NCI-H187 (cell line): ENCODE measurements around the gene INVS.
"Not testable (repeated sequence)": the region's sequence is repeated elsewhere in the genome, so short reads cannot be mapped to it uniquely, and the experiment has no call there.

ENCODE experiments used
- DNase-seq, 2 experiments: peaks; one replicate each; lab custom pipeline; 2025; lab: John Stamatoyannopoulos, UW

INVS gene

DNA sequence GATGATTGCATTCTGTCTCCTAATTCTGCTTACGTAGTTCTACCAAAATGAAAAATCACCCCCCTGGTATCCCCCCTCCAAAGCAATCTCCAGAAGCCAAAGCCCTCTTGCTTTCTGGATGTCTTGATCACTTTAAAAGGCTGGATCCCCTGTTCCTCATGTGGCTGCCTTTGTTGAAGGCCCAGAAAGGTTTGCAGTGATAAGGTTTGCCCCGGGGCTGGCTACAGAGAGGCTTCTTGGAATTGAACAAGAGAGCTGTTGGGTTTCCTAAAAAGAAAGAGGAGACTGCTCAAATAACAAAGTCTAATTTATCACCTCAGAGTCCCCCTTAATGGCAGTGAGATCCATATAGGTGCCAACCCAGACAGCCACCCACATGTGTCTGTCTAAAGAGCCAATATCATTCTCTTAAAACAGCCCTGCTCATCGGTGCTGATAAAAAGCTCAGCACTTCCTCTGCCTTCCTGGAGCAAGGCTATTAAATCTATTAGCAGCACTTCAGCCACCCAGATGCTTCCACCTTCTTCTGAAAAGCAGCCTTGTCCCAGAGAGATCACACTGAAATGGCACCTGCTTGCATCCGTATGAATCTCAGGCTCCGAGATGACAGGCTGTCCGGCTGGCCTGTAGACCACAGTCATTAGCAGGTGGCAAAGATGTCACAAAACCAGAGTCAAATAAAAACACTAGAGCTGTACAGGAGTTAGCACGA is 182.8 kb downstream of the INVS start:
- DNase-seq = no peak

DNA sequence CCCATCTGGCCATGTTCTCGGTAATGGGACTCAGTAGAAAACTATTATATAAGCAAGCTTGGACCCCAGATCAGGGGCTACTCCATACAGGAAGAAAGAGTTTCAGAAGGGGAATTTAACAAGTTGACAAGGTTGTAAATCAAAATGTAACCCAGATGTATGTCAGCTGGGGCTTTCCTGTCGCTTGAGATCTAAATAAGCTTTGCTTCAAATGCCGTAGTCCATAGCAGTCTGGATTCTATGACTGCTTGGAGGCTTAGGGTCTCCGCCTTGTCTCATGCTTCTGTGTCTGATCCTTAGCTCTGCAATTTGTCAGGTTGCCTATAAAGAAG is 183.3 kb downstream of the INVS start:
- no peak for DNase-seq

DNA sequence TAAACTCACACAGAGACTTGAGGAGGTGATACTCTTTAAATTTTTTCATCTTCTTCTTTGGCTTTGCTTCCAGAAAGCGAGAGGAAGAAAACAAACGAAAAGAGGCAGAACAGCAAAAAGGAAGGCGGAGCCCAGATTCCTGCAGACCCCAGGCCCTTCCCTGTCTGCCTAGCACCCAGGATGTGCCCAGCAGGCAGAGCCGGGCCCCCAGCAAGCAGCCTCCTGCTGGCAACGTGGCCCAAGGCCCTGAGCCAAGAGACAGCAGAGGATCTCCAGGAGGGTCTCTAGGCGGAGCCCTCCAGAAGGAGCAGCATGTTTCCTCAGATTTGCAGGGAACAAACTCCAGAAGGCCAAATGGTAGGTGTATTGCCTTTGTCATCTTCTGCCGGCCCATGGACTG is 185.2 kb downstream of the INVS start:
- DNase-seq = no peak

DNA sequence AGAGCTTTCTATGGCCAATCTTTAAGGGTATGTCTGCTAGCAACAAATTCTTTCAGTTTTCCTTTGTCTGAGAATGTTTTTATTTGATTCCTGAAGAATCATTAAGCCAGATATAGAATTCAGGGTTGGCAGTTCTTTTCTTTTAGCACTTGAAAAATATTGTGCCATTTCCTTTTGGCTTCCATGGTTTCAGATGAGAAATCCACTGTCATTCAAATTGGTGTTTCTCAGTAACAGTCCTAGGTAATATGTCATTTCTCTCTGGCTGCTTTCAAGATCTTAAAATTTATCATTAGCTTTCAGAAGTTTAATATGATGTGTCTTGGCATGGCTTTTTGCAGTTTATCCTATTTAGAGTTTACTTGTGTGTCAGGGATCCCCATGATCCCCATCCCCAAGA is 186.0 kb downstream of the INVS start:
- no peak for DNase-seq

DNA sequence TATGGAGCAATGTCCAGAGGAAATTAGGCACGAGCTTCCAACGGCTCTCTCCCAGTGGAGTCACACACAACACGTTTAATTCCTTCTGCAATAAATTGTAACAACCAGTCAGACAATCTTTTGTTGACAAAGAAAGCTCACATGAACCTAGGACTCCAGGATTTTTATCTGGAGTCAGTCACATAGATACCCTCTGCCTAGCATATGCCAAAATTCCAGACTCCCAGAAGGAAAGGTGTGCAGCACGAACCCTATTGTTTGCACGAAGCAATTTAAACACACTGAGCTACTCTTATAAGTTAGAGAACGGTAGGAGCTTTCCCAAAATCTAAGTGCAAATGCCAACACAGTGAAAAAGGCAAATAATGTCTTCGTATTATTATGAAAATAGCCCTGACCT is 186.6 kb downstream of the INVS start:
- no peak for DNase-seq

DNA sequence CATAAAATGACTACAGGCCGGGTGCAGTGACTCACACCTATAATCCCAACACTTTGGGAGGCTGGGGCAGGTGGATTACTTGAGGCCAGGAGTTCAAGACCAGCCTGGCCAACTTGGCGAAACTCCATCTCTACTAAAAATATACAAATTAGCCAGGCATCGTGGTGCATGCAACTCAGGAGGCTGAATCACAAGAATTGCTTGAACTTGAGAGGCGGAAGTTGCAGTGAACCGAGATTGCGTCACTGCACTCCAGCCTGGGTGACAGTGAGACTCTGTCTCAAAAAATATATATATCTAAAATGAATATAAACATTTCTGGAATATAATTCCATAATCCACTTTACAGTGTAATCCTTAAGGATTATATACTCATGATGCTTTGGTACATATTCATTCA is 187.2 kb downstream of the INVS start:
- no peak for DNase-seq

DNA sequence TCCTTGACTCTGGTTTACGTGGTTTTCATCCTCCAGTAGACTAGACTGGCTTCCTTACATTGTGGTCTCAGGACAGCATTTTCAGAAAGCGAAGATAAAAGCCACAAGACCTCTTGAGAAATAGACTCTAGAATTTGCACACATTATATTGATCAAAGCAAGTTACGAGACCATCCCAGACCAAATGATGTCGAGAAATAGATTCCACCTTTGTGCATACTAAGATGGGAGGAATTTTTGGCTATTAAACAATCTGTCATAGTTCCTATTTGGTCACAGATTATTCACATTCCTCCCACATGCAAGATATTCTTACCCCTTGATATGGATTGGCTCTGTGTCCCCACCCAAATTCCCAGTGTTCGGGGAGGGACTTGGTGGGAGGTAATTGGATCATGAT is 188.1 kb downstream of the INVS start:
- DNase-seq = no peak

DNA sequence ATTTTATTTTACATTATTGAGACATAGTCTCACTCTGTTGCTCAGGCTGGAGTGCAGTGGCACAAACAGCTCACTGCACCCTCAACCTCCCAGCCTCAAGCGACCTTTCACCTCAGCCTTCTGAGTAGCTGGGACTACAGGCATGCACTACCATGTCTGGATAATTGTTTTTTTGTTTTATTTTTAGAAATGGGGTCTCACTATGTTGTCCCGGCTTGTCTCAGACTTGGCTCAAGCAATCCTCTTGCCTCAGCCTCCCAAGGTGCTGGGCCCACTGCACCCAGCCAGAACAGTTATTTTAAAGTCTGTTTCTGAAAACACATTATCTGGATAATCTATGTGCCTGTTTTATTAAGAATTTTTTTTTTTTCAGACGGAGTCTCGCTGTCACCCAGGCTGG is 191.7 kb downstream of the INVS start:
- DNase-seq = no peak

DNA sequence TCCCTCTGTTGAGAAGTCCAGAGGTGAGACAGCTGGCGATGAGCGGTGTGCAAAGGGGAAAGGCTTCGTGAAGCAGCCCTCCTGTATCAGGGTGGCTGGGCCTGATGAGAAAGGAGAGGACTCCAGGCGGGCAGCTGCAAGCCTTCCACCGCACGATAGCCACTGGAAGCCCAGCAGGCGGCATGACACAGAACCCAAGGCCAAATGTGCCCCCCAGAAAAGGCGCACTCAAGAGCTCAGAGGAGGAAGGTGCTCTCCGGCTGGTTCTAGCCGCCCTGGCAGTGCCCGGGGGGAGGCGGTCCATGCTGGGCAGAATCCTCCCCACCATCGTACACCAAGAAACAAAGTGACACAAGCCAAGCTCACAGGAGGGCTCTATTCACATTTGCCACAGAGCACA is 193.4 kb downstream of the INVS start:
- no peak for DNase-seq

DNA sequence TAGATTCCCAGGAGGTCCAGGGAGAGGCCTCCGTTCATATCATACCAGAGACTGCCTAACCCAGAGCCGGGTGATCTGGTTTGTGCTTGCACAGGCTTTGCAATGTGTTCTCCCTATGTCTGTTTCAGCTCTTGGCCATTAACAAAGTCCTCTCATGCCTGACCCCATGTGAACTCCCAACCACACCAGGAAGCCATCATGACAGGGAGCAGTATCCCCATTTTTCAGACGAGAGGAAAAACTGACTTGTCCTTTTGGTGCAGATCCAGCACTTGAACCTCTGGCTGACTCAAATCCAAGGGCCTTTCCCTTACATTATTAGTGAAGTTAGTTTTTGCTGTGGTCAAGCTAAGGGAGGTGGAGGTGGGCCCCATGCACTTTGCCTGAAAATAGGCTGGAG is 195.3 kb downstream of the INVS start:
- DNase-seq = no peak

DNA sequence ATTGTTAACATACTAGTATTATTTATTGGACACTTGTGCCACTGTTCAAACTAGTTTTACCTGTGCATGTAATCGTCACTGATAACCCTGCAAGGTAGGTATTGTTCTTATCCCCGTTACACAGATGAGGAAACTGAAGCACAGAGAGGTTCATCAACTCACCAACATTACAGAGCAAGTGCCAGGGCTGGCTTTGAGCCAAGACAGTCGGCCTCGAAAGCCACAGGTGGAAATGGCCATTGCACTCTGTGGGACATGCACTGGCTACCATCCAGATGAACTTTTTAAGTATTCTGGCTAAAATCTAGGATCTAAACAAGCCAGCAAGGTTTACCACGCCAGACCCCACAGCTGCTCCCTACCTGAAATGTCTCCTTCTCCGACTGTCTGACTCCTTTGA is 195.8 kb downstream of the INVS start:
- no peak for DNase-seq

DNA sequence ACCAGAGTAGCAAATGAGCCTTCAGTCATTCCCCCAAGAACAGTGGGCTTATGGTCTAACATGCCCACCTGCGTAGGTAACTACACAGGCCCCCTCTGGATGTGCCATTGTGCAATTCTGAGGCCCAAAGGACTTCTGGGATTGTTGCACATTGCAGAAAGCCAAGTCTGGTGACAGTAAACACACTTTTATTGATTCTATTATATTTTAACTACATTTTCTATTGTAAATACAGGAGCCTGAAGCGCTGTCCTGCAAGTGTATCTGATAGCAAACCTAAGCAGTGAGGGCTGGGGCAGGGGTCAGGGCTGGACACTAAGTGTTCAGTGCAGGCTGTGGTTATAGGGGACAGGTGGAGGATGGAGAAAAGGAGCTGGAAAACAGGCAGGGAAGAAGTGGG is 196.2 kb downstream of the INVS start:
- no peak for DNase-seq

DNA sequence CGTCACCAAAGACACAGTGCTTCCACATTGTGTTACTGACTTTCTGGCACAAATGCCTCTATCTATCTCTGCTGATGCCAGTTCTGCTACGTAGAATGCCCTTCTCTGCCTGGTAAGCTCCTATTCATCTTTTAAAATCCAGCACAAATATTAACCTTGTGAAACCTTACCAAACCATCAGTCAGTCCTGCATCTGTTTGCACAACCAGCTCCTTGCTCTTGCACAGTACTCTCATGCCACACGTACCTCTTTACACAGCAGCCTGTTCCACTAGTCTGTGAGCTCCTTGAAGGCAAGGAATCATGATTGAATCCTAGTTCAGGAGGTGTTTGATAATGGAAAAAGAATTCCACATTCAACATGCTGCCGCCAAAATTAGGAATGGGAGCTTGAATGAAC is 197.4 kb downstream of the INVS start:
- no peak for DNase-seq

DNA sequence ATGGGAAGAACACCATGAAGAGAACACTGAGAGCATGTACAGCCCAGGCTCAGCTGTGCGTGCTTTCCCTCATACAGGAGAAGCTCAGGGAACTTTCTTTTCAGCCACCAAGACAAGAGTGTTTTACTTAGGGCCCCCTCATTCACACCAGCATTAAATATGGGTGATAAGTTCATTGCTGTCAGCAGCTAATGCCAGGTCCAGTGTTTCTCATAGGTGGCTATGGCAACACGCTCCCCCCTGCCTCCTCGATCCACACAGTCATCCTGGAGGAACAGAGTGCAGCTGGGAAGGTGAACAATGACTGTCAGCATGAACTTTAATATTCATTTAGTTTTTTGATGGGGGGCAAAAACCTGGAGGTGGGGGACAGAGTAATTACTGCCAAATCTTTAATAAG is 199.3 kb downstream of the INVS start:
- no peak for DNase-seq

DNA sequence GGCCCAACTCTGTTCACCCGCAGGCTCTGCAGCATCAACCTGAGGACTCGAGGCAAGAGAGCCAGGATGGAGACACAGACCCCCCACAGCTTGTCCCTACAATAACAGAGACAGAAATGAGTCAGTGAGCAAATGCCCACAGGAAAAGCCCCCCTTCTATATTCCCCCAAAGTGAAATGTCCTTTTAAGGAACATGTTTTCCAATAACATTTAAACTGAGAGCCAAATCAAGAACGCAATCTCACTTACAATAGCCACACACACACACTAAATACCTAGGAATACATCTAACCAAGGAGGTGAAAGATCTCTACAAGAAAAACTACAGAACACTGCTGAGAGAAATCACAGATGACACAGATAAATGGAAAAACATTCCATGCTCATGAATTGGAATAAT is 204.7 kb downstream of the INVS start:
- no peak for DNase-seq

DNA sequence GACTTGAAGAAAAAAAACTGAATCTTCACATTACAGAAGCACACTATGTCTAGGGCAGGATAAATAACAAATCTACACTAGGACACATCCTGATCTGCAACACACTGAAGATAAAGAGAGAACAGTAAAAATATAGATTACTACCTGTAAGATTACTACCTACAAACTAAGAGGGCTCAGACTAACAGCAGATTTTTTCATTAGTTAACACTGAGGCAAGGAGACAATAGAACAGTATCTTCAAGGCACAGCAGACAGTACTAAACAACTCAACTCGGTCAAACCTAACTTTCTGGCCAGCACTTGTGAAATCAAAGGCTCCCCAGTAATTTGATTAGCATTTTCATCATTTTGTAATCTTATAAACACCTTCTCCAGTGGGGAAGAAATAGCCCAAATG is 207.2 kb downstream of the INVS start:
- DNase-seq = no peak

DNA sequence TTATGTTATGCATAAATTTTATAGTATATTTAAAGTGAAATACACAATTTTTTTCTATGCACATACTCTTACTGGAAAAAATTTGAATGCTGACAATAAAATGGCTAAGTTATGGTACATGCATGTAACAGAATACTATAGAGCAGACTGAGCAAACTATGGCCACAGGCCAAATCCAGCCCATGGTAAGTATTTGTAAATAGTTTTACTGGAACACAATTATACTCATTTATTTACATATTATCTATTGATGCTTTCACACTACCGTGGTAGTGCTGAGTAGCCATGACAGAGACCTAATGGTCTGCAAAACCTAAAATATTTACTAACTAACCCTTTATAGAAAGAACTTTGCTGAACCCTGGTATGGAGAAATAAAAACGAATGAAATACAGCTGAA is 208.0 kb downstream of the INVS start:
- DNase-seq = no peak

DNA sequence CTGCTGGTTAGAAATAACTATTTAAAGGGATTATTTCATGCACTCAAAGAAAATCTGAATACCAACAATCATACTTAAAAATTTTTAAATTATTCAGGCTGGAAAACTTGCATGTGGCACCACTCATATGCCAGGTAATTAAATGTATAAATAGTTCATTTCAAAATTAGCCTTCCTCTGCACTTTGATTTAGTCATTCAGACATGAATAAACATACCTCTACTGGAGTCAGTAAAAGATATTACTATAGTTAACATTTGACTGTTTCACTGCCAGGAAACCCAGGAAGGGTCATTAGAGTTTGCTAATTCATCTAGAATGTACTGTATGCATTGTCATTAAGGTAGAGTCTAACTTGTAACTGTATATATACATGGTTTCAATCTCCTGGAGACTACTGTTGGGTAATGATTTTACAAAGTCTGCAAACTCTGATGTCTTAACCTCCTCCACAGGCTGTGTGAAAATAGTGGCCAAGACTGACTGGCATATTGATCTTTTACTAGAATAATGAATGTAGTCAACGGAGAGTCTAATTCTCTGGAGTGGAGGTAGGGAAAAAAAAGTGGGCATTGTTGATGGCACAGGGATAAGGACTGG is 210.0 kb downstream of the INVS start:
- DNase-seq = no peak

DNA sequence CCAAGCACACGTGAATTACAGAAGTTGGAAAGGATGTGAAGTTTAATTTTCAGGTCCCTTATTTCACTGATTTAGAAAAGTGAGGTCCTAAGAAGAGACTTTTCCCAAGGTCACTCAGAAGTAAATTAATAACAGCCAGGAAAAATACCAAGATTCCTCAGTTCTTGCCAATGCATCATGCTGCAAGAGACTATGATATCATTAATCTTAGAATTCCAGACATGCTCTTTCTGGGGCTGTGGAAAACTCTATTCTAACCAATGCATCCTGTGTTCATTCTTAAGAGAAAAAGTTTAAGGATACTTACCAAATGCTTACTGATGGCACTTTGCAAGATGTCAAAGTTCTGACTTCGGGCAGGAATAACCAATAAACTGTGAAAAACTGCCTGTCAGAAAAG is 210.9 kb downstream of the INVS start:
- no peak for DNase-seq

DNA sequence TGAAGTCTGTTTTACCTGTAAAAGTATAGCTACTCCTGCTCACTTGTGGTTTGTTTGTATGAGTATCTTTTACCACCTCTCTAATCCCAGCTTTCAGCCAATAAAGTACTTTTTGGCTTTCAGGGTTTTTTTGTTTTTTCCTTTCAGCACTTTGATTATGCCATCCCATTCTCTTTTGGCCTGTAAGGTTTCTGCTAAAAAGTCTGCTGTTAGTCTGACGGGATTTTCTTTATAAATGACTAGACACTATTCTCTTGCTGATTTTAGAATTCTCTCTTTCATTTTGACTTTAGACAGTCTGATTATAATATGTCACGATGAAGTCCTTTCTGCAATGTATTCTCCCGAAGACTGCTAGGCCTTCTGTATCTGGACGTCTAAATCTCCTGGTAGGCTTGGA is 216.5 kb downstream of the INVS start:
- no peak for DNase-seq

DNA sequence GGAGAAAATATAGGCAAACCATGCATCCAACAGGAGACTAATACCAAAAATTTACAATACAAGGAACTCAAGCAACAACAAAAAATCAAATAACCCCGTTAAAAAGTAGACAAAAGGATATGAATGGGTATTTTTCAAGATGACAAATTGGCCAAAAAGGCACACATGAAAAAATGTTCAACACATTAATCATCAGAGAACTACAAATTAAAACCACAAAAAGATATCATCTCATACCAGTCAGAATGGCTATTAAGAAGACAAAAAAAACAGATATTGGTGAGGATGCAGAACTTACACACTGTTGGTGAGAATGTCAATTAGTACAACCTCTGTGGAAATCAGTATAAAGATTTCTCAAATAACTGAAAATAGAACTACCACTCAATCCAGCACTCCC is 218.7 kb downstream of the INVS start:
- no peak for DNase-seq

DNA sequence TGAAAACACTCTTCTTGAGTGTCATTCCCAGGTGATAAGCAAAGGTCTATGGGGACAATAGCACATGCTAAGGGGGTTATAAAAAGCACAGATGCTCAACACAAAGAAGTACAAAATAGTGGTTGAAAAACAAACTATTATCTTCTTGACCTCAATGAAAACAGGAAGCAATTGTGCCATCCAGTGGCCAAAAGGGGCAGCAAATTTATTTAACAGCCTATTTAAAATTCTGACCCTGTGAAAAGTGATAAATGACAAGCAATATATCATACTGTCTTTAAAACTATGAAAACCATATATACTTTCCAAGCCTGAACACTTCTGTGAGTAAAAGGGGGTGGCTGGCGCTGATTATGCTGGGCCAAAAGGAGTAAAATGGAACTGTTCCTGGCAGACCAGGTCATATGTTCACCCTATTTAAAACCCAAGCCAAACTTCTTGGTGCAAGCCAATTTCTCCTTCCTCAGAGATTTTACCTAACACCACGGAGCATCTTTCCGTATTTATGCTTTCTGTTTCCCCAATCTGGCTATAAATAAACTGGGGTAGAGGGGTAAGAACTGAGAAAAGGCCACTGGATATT is 224.0 kb downstream of the INVS start:
- DNase-seq = no peak

DNA sequence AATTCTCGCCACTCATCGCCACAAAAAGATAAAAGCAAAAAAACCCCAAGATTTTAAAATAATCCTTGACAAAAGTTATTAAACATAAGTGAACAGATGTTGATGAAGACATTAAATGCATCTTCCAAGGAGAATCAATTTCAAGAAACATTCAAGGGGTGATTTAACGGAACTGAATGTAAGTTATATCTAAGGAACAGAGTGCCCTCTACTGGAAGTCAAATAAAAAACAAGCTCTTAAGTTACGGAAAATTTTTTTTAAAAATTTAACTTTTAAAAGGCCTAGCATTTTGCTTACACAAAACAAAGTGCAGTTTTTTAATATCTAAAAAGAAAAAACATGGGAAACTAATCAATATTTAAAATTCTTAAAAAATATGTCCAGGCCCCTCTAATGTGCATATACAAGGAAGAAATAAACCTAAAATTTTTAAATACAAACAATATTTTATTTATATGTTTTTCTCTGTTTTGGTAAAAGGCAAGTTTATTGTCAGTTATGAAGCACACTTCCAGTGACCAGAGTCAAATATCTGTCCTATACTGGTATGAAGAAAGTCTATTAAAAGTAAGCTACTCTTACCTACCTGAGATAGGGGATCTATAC is 225.7 kb downstream of the INVS start:
- DNase-seq = no peak

DNA sequence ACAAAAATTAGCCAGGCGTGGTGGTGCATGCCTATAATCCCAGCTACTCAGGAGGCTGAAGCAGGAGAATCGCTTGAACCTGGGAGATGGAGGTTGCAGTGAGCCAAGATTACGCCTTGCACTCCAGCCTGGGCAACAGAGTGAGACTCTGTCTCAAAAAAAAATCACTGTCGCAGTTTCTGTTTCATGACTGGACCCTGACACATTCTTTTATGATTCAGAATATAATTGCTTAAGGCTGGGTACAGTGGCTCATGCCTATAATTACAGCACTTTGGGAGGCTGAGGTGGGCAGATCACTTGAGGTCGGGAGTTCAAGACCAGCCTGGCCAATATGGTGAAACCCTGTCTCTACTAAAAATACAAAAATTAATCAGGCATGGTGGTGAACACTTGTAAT is 239.7 kb downstream of the INVS start:
- not testable (repeated sequence) for DNase-seq
